ENCODE measurements around the gene KDM4D.
"Not testable (repeated sequence)": the region's sequence is repeated elsewhere in the genome, so short reads cannot be mapped to it uniquely, and the experiment has no call there.

- not testable (repeated sequence) for TF ChIP-seq CTCF, POLR2A (IDR thresholded peaks at IDR 0.05)
Measured at GRCh38 chr11:95021468-95021867, 48.0 kb downstream of the KDM4D start.

Data from esophagus squamous epithelium (tissue), 4 donors.